HepG2 (cell line): Measurements from ENCODE around the gene GNAL. TPM values are rescaled to one million over a fixed set of nuclear protein-coding genes. Genes with fewer than 3 reads are reported as not detected.

ENCODE experiments used
- ATAC-seq: fragments of 200-7000 bp; cut with Tn5 transposase; 3 replicates; pipeline ENCODE4 v1.9.1; 2020; ENCODE audit warnings: mild to moderate bottlenecking, moderate library complexity
- BruUV-seq: library from RNA; stranded (reverse); fragments of 400-500 nt; replicated peaks from 2 replicates; lab custom pipeline; 2021; lab: Mats Ljungman, UMichigan
- CTCF ChIA-PET: fragments of 300-600 bp; formaldehyde crosslinking; extraction: SDS; loops from one replicate; lab custom pipeline; 2021; ENCODE audit warnings: low total read pairs, inconsistent platforms, low intra/inter-chr PET ratio; lab: Yijun Ruan, JAX
- POLR2A ChIA-PET: fragments of 350-600 bp; sonication (Branson Sonifier 250); formaldehyde crosslinking; loops from one replicate; lab custom pipeline; 2020; ENCODE audit warnings: antibody characterized with exemption, inconsistent platforms; lab: Yijun Ruan, JAX
- DNase-seq: peaks from one replicate; pipeline ENCODE4 v3.0.0-alpha.2; 2015; ENCODE audit warnings: low spot score
- FAIRE-seq: peaks from 3 replicates; lab custom pipeline; 2011; peaks lifted over from hg19 to GRCh38; lab: Jason Lieb, UNC
- H2AFZ ChIP-seq: one replicate; pipeline ENCODE4 v1.6.1; 2011; ENCODE audit warnings: low read length, inconsistent platforms
- H3K27ac ChIP-seq: fragments of 300-600 bp; 3 replicates; pipeline ENCODE4 v1.8.0; 2011; ENCODE audit warnings: mixed run types, mild to moderate bottlenecking, mixed read lengths, low read length, inconsistent platforms; ENCODE audit not compliant: insufficient read depth; ENCODE audit errors: extremely low read length
- H3K27me3 ChIP-seq, 2 experiments: fragments of 200-600 bp in 1 of 2; 2 replicates in 1 of 2; 3 replicates in 1 of 2; pipeline versions ENCODE4 v1.6.0 to v1.8.0; 2011; ENCODE audit warnings: low read length in 2 of 2, mild to moderate bottlenecking in 2 of 2, moderate library complexity in 2 of 2, inconsistent platforms in 1 of 2; ENCODE audit not compliant: insufficient read depth in 2 of 2, control insufficient read depth in 1 of 2
- H3K36me3 ChIP-seq, 2 experiments: fragments of 200-600 bp in 1 of 2; replicated peaks in 1 of 2; 2 replicates in 1 of 2; 3 replicates in 1 of 2; pipeline versions ENCODE4 v1.5.1 to v1.8.0; 2011; ENCODE audit warnings: low read length in 2 of 2, inconsistent platforms in 1 of 2; ENCODE audit not compliant: insufficient read depth in 2 of 2, control insufficient read depth in 1 of 2
- H3K4me1 ChIP-seq: 2 replicates; pipeline ENCODE4 v1.5.1; 2012; ENCODE audit warnings: low read length, inconsistent platforms; ENCODE audit not compliant: insufficient read depth
- H3K4me2 ChIP-seq: 2 replicates; pipeline ENCODE4 v1.6.0; 2011; ENCODE audit warnings: low read depth, low read length, inconsistent platforms
- H3K4me3 ChIP-seq, 3 experiments: fragments of 200-600 bp in 1 of 3; sonication (generic), shearing (Covaris generic) in 1 of 3; replicated peaks in 1 of 3; 2 replicates each; pipeline ENCODE4 v1.5.1; 2011 to 2016; ENCODE audit warnings: low read length in 3 of 3, inconsistent platforms in 2 of 3, low read depth in 2 of 3, mild to moderate bottlenecking in 2 of 3, control low read depth in 1 of 3, mixed read lengths in 1 of 3; ENCODE audit not compliant: insufficient read depth in 1 of 3
- H3K79me2 ChIP-seq: one replicate; pipeline ENCODE4 v1.6.1; 2011; ENCODE audit warnings: low read length, inconsistent platforms; ENCODE audit not compliant: insufficient read depth
- H3K9ac ChIP-seq: 2 replicates; pipeline ENCODE4 v1.6.0; 2011; ENCODE audit warnings: mild to moderate bottlenecking, low read depth, low read length, inconsistent platforms; ENCODE audit not compliant: insufficient read depth
- H3K9me3 ChIP-seq: 2 replicates; pipeline ENCODE4 v1.5.1; 2012; ENCODE audit warnings: mild to moderate bottlenecking, low read length
- H4K20me1 ChIP-seq: 2 replicates; pipeline ENCODE4 v1.6.0; 2011; ENCODE audit warnings: inconsistent platforms, mild to moderate bottlenecking, low read length, moderate library complexity; ENCODE audit not compliant: insufficient read depth
- AGO2 ChIP-seq: fragments of 200-400 bp; formaldehyde crosslinking; optimal IDR thresholded peaks from 2 replicates; pipeline ENCODE3; 2017; ENCODE audit warnings: mild to moderate bottlenecking, low read depth, low read length, moderate library complexity
- RFX3 ChIP-seq: IDR thresholded peaks from 2 replicates; pipeline ENCODE4 v1.6.1; 2016; ENCODE audit warnings: missing biosample characterization, missing genetic modification reagents
- ZBTB8A ChIP-seq: sonication (generic); formaldehyde crosslinking; IDR thresholded peaks from 2 replicates; pipeline ENCODE4 v1.4.0; 2020; ENCODE audit warnings: mild to moderate bottlenecking, low read depth, missing genetic modification reagents, borderline replicate concordance
- WGBS: methylation state at CpG from one replicate; pipeline ENCODE4 v1.1.6; 2017; ENCODE audit warnings: low lambda C conversion rate; 5-methylcytosine and 5-hydroxymethylcytosine counted together
- in situ Hi-C: cut with HindIII; loops from 2 replicates; pipeline ENCODE4 v1.10.0; 2017; ENCODE audit warnings: low pct_unique_long_range_greater_than_20kb; ENCODE audit not compliant: extremely low pct_ligation_motif_present
- intact Hi-C: fragments of 100-400 bp; cut with micrococcal nuclease; formaldehyde crosslinking; loops from one replicate; pipeline ENCODE4 v1.10.0; 2022; ENCODE audit not compliant: unreplicated experiment
- polyA plus RNA-seq, 8 experiments: library from polyadenylated mRNA; depleted of rRNA in 3 of 8; stranded (reverse) in 7 of 8; unstranded in 1 of 8; fragments of >200 nt; fragmentation: Illumina TruSeq in 4 of 8; extraction: Trizol in 4 of 8; gene quantifications; 2 replicates each; pipeline versions ENCODE4 v1.2.1 to v1.2.3, GENCODE V29; 2011 to 2016; ENCODE audit warnings: low read depth in 4 of 8, missing spikeins in 1 of 8, mixed read lengths in 1 of 8; ENCODE audit not compliant: insufficient read depth in 1 of 8
- total RNA-seq, 5 experiments: library from RNA; depleted of rRNA; stranded (reverse); fragments of >200 nt; fragmentation: Illumina TruSeq; extraction: Trizol; gene quantifications; 2 replicates each; pipeline ENCODE4 v1.2.3, GENCODE V29; 2016; ENCODE audit warnings: low read depth in 1 of 5

Gene GNAL
- total and polyA plus RNA-seq, 2 of the 13 experiments (the other 11 are each of a cell fraction or from before 2014, with no cell fraction given): 0.87 to 1.4 TPM

DNA sequence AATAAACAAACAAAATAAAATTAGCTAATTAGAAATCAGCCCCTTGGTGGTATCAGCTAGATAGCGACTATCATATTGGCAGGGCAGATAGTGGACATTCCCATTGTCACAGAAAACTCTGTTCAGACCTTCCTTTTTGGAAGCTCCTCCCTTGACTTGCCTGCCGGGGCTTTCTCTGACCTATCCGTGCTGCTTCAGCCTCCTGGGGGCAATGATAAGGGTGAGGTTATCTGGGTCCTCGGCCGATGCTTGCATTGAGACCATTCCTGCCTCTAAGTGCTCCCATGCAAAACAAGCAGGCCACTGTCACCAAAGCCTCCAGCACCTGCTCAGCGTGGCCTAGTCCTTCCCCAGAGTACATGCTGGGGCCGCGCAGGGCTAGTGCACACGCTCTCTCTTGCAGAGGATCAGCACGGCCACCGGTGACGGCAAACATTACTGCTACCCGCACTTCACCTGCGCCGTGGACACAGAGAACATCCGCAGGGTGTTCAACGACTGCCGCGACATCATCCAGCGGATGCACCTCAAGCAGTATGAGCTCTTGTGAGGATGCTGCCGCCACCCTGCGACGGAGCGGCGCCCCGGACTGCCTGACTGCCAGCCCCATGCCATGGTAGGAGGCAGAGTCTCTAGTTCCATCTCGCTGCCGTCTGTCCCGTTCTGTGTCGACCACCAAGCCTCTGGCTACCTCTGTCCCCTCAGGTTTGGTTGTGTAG is 191.7 kb downstream of the GNAL start:
- TF ChIP-seq AGO2 (peak; percentile 42), RFX3 (CRISPR knock-in tag) (no peak)
- Histone ChIP-seq H3K4me1 (peaks cover 29% of the 10 kb centered on the region), H3K79me2 (no peaks in the 10 kb centered on the region), H4K20me1 (no peaks in the 10 kb centered on the region), H3K27ac (no peak overlapping the region), H3K9ac (no peak overlapping the region), H2AFZ (no peak overlapping the region), H3K9me3 (no peaks in the 10 kb centered on the region), H3K36me3 (no peaks in the 10 kb centered on the region; a peak in 1 of 5 replicates), H3K4me3 (no peak overlapping the region), H3K27me3 (no peaks in the 10 kb centered on the region), H3K4me2 (no peak overlapping the region)
- 95% methylated on average over 15 of the region's 30 CpGs for WGBS
- intact Hi-C loops: no loop called here
- no peak for DNase-seq
- ATAC-seq: no peak
- in situ Hi-C loops: no loop called here
- BruUV-seq: no TSS peak
- ChIA-PET CTCF (no interaction called here), POLR2A (no interaction called here)
- no peak for FAIRE-seq

DNA sequence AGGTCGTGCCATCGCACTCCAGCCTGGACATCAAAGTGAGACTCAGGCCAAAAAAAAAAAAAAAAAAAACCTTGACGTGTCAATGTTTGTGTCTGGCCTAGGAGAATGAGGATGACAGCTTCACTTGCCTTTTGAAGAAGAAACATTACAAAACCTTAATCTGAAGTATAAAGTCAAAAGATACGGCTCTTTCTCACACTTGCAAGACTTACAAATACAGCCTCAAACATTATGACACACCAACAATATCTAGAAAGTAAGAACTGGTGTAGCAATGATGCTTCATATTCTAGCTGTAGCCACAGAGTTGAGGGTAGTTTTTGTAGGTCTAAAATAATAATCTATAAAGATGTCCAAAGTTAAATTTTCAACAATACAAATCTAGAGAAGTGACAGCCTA is 193.6 kb downstream of the GNAL start:
- Histone ChIP-seq H3K4me2 (no peak overlapping the region), H3K27ac (no peak overlapping the region), H4K20me1 (no peaks in the 10 kb centered on the region), H3K4me1 (peaks cover 46% of the 10 kb centered on the region), H3K9ac (no peak overlapping the region), H3K4me3 (no peak overlapping the region), H3K9me3 (no peaks in the 10 kb centered on the region), H3K79me2 (no peaks in the 10 kb centered on the region), H2AFZ (no peak overlapping the region), H3K27me3 (no peaks in the 10 kb centered on the region), H3K36me3 (no peaks in the 10 kb centered on the region; a peak in 1 of 5 replicates)
- FAIRE-seq (no peak), ATAC-seq (no peak), DNase-seq (no peak)
- POLR2A ChIA-PET: no interaction called here
- WGBS: 35% methylated on average over 4 of the region's 4 CpGs
- no peak for TF ChIP-seq ZBTB8A (CRISPR knock-in tag)
- intact Hi-C loops: no loop called here
- in situ Hi-C loops: no loop called here
- BruUV-seq: no TSS peak
- CTCF ChIA-PET: no interaction called here
